GM18519 (cell line): ENCODE results near the gene PPIC.
"Not testable (repeated sequence)": the region's sequence is repeated elsewhere in the genome, so short reads cannot be mapped to it uniquely, and the experiment has no call there.

Source experiments
- ATAC-seq: cut with Tn5 transposase; IDR thresholded peaks from one replicate; pipeline ENCODE4 v1.9.1; 2021; ENCODE audit warnings: mild to moderate bottlenecking, moderate library complexity; ENCODE audit not compliant: unreplicated experiment, low FRiP score

PPIC gene

GRCh38 chr5:123014689-123015088, 21.8 kb downstream of the PPIC start:
- ATAC-seq: no peak

GRCh38 chr5:123012321-123012720, 24.2 kb downstream of the PPIC start:
- no peak for ATAC-seq

DNA sequence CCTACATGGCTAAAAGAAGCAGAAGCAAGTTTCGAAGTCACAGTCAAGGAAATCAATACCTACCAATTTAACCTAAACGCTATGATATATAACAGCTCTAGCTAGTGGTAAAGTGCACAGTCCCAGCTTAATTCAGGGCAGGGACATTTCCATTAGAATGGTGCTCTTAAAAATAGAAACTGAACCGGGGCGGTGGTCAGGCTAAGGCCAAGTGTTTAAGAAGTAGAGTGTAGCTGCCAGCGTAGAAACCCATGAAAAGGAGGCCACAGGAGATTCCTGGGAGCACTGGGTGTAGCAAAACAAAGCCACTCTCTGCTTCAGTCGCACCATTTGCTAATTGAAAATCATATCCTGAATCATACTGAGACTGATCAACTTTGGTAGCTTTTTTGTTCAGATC, 28.8 kb downstream of the PPIC start:
- no peak for ATAC-seq

DNA sequence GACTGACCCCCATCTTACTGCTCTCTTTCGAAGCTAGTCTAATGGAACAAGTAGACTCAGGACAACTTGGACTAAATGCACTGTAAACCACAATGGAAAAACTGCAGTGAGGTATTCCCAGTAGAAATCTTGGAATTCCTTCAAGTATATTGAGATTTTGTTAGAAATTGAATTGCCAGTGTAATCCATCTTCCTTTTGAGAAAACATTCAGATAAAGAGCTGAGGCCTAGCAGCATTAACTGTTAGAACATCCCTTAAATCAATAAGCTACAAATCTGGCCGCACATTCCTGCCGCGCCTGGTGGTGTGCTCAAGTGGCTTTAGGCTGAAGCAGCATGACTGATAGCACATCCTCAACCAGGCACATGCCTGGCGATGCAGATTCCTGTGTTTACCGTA, 29.3 kb downstream of the PPIC start:
- ATAC-seq: no peak

DNA sequence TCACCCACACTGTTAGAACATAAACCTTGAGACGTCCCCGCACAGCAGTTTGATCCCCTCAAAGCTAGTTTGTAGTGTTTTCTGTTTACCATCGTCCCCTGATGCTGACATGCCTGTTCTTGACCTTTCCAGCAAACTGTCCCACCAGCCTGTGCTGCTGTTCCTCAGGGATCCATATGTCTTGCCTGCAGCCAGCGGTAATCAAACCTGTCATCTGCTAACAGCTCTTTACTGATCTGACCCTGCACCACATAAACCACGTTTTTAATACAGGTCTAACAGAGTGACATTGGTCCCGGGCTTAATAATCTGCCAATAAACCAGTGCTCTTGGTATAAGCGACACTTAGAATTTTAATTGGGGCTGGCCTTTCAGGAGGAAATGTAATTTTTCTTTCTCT, 34.7 kb downstream of the PPIC start:
- ATAC-seq: no peak

DNA sequence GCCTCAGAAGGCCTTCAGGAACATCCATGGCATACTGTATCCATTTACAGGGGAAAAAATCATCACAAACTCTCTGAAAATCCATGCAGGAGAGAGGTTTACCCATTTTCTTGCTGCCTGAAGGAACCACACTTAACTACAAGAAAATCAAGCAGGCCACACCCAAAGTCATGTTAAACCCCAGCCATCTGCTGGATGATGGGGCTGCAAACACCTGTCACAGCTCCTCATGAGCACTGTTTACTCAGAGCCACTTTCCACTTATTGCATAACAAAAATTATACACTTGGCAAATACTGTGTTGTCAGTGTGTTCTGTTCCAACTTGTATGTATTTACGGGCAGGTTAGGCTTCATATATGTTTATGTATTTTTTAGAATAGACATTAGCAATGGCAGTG, 35.8 kb downstream of the PPIC start:
- no peak for ATAC-seq

GRCh38 chr5:122999947-123000563, 36.5 kb downstream of the PPIC start:
- ATAC-seq: peak; percentile 82

GRCh38 chr5:122997294-122997693, 39.2 kb downstream of the PPIC start:
- no peak for ATAC-seq

GRCh38 chr5:122996091-122996490, 40.4 kb downstream of the PPIC start:
- no peak for ATAC-seq

GRCh38 chr5:122985954-122986721, 50.4 kb downstream of the PPIC start:
- peak; percentile 98 for ATAC-seq

- ATAC-seq: no peak
Observed at GRCh38 chr5:122985006-122985700, 51.4 kb downstream of the PPIC start.

GRCh38 chr5:122984425-122984824, 52.1 kb downstream of the PPIC start:
- no peak for ATAC-seq

DNA sequence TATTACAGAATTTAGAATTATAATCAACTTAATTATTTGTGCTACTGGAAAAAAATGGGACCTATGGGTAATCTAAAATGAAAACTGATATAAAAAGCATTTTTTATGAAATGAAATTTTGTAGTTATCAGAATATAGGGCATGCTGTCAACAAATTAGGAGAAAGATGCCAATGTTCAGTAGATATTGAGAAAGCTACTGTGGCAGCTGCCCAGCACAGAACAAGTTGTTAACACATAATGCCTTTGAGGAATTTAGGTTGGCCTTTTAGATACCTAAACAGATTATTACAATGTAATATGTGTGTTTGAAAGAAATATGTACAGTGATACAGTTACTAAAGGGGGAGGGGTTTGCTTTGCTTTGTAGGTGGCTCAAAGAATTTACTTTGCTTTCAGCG, 54.1 kb downstream of the PPIC start:
- no peak for ATAC-seq

DNA sequence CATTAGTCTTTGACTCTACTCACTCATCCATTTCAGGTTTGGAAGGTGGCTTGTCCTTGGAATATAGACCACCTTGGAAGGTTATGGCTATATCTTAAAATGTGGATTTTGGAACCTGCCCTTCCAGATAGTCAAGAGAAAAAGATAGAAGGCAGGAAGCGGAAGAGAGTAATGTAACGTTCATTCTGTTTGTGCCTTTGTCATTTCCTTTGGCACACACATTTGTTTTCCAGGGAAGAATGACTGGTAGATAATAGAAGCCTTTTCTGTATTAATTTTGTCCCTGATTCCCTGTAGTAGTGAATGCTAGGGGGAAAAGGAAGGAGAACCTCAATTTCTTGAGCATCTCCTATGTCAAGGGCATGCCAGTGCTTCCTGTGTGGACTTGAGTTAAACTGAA, 54.7 kb downstream of the PPIC start:
- ATAC-seq: no peak

DNA sequence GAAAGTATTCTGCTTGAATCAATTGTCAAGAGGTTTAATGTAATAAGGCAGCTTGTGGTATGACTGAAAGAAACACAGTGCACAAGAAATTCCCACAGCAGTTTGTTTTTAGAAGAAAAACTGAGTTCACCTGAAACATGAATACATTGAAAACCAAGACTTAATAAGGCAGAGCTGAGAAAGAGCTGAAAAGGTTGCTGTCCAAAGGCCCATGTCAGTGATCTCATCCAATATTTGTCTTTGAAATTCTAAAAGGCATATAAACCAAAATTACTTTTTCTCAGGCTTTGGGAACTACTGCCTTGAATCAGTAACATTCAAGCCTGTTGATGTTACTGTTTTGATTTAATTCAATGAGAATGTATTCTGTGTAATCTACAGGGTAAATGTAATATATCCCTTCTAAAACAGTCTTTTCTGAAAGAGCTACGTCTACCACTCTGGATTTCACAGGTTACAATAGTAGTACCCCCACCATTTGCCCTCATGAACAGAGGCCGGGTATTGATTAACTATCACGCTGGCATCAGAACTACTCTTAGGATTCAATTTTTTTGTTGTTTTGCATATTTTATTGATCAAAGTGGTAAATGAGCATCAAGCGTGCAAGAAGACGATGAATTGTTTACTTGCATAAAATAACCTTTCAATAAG, 57.8 kb downstream of the PPIC start:
- no peak for ATAC-seq

- no peak for ATAC-seq
Observed at GRCh38 chr5:122978068-122978467, 58.5 kb downstream of the PPIC start.

GRCh38 chr5:122977319-122977718, 59.2 kb downstream of the PPIC start:
- no peak for ATAC-seq

- ATAC-seq: not testable (repeated sequence)
Observed at GRCh38 chr5:122974251-122974650, 62.3 kb downstream of the PPIC start.

DNA sequence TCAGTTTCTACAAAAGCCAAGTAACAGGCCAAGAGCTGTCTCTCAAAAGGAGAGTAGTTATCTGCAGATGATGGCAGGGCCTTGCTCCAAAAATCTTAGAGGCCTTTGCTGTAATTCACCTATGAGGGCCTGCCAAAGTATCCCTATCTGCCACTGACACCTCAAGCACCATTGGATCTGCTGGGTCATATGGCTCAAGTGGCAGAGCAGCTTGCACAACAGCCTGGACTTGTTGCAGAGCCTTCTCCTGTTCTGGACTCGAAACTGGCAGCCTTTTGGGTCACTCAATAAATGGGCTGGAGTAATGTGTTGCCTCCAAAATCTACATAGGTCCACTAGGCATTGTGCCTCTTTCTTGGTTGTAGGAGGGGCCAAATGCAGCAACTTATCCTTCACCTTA, 62.8 kb downstream of the PPIC start:
- ATAC-seq: not testable (repeated sequence)
